K562 (cell line): Measurements from ENCODE around the gene GRIA1. TPM values are rescaled to one million over a fixed set of nuclear protein-coding genes. Genes with fewer than 3 reads are reported as not detected.
"Not testable (repeated sequence)": the region's sequence is repeated elsewhere in the genome, so short reads cannot be mapped to it uniquely, and the experiment has no call there.

ENCODE experiments used
- ATAC-seq: fragments of 200-7000 bp; cut with Tn5 transposase; 3 replicates; pipeline ENCODE4 v1.9.1; 2020; ENCODE audit warnings: moderate library complexity
- BruUV-seq: library from RNA; stranded (reverse); fragments of 400-500 nt; replicated peaks from 2 replicates; lab custom pipeline; 2021; lab: Mats Ljungman, UMichigan
- CTCF ChIA-PET: fragments of 300-600 bp; formaldehyde crosslinking; extraction: SDS; loops from one replicate; lab custom pipeline; 2021; ENCODE audit warnings: low intra/inter-chr PET ratio; lab: Yijun Ruan, JAX
- POLR2A ChIA-PET: fragments of 300-600, 350-650 bp; sonication (Branson Sonifier 250); formaldehyde crosslinking; extraction: SDS; loops from one replicate; lab custom pipeline; 2021; ENCODE audit warnings: antibody characterized with exemption, inconsistent platforms; lab: Yijun Ruan, JAX
- DNase-seq, 4 experiments: peaks; one replicate each; pipeline versions ENCODE4 v3.0.0 to v3.0.0-alpha.2; 2011 to 2018; ENCODE audit warnings: low spot score in 3 of 4, mixed read lengths in 3 of 4; ENCODE audit errors: extremely low read depth in 1 of 4
- FAIRE-seq: peaks from 2 replicates; lab custom pipeline; 2011; peaks lifted over from hg19 to GRCh38; lab: Jason Lieb, UNC
- H2AFZ ChIP-seq: 2 replicates; pipeline ENCODE4 v1.6.0; 2011; ENCODE audit warnings: low read depth, low read length, control low read depth, inconsistent platforms
- H3K27ac ChIP-seq: fragments of 200-600 bp; 3 replicates; pipeline ENCODE4 v1.8.0; 2011; ENCODE audit warnings: low read depth, mild to moderate bottlenecking, control low read depth, inconsistent platforms, low read length, moderate library complexity, mixed read lengths; ENCODE audit errors: extremely low read depth
- H3K27me3 ChIP-seq, 2 experiments: fragments of 300-600 bp in 1 of 2; 2 replicates in 1 of 2; 3 replicates in 1 of 2; pipeline versions ENCODE4 v1.6.0 to v1.8.0; 2011; ENCODE audit warnings: inconsistent platforms in 2 of 2, low read length in 2 of 2, mild to moderate bottlenecking in 1 of 2, mixed read lengths in 1 of 2, moderate library complexity in 1 of 2; ENCODE audit not compliant: control insufficient read depth in 2 of 2, insufficient read depth in 2 of 2
- H3K36me3 ChIP-seq: fragments of 300-600 bp; 3 replicates; pipeline ENCODE4 v1.8.0; 2011; ENCODE audit warnings: mild to moderate bottlenecking, low read length, inconsistent platforms; ENCODE audit not compliant: control insufficient read depth, insufficient read depth
- H3K4me1 ChIP-seq, 2 experiments: fragments of 200-600 bp in 1 of 2; replicated peaks in 1 of 2; 2 replicates in 1 of 2; 3 replicates in 1 of 2; pipeline versions ENCODE4 v1.5.1 to v1.8.0; 2011; ENCODE audit warnings: inconsistent platforms in 2 of 2, low read length in 2 of 2, mild to moderate bottlenecking in 1 of 2, mixed read lengths in 1 of 2, moderate library complexity in 1 of 2; ENCODE audit not compliant: control insufficient read depth in 2 of 2, insufficient read depth in 2 of 2
- H3K4me2 ChIP-seq: 2 replicates; pipeline ENCODE4 v1.6.1; 2011; ENCODE audit warnings: low read length, control low read depth, inconsistent platforms, mixed read lengths; ENCODE audit not compliant: insufficient read depth
- H3K4me3 ChIP-seq: fragments of 200-600 bp; sonication (generic), shearing (Covaris generic); 2 replicates; pipeline ENCODE4 v1.5.1; 2016; ENCODE audit warnings: control low read depth, inconsistent platforms
- H3K79me2 ChIP-seq: fragments of 200-600 bp; 3 replicates; pipeline ENCODE4 v1.8.0; 2011; ENCODE audit warnings: low read length, inconsistent platforms; ENCODE audit not compliant: control insufficient read depth, insufficient read depth
- H3K9ac ChIP-seq, 2 experiments: 2 replicates each; pipeline versions ENCODE4 v1.6.0 to v1.6.1; 2011; ENCODE audit warnings: low read depth in 2 of 2, low read length in 2 of 2, control low read depth in 1 of 2, inconsistent platforms in 1 of 2, mild to moderate bottlenecking in 1 of 2, mixed read lengths in 1 of 2; ENCODE audit not compliant: insufficient read depth in 1 of 2
- H3K9me1 ChIP-seq: one replicate; pipeline ENCODE4 v1.6.0; 2011; ENCODE audit warnings: inconsistent platforms, mild to moderate bottlenecking, low read length, moderate library complexity; ENCODE audit not compliant: control insufficient read depth, insufficient read depth
- H3K9me3 ChIP-seq: replicated peaks from 2 replicates; pipeline ENCODE4 v1.5.1; 2011; ENCODE audit warnings: low read depth, low read length, inconsistent platforms; ENCODE audit not compliant: control insufficient read depth, insufficient read depth
- H4K20me1 ChIP-seq: replicated peaks from 2 replicates; pipeline ENCODE4 v1.6.1; 2011; ENCODE audit warnings: low read length, inconsistent platforms, mixed read lengths; ENCODE audit not compliant: control insufficient read depth, insufficient read depth
- CEBPB ChIP-seq: fragments of 450-650 bp; IDR thresholded peaks from 2 replicates; pipeline ENCODE4 v1.6.1; 2016; ENCODE audit warnings: missing genetic modification characterization, missing compliant biosample characterization
- CEBPG ChIP-seq, 3 experiments: fragments of 200-800 bp in 1 of 3; sonication (Bioruptor generic) in 1 of 3; sonication (generic) in 1 of 3; formaldehyde crosslinking in 1 of 3; IDR thresholded peaks in 2 of 3; conservative IDR thresholded peaks in 1 of 3; 2 replicates each; pipeline versions ENCODE4 v1.6.1 to v1.8.0; 2016 to 2022; ENCODE audit warnings: missing compliant biosample characterization in 2 of 3, missing genetic modification characterization in 2 of 3, mild to moderate bottlenecking in 1 of 3, missing genetic modification reagents in 1 of 3
- ZBTB17 ChIP-seq: fragments of 450-650 bp; formaldehyde crosslinking; IDR thresholded peaks from 2 replicates; pipeline ENCODE4 v1.4.0; 2020; ENCODE audit warnings: mild to moderate bottlenecking
- ZNF175 ChIP-seq: fragments of 200-800 bp; sonication (Bioruptor generic); IDR thresholded peaks from 2 replicates; pipeline ENCODE4 v1.6.1; 2016; ENCODE audit warnings: low read depth, mild to moderate bottlenecking, missing genetic modification characterization, missing compliant biosample characterization
- WGBS: fragments of 100-300 bp; shearing (Covaris generic); methylation state at CpG from one replicate; pipeline ENCODE4 v1.1.6; 2016; ENCODE audit warnings: low coverage, mixed read lengths; ENCODE audit not compliant: insufficient coverage; ENCODE audit errors: missing lambda C conversion rate; 5-methylcytosine and 5-hydroxymethylcytosine counted together
- in situ Hi-C: fragments of 300-500 bp; cut with MboI; formaldehyde crosslinking; loops from 4 replicates; pipeline ENCODE4 v1.15.0; 2018; ENCODE audit warnings: inconsistent platforms, mixed read lengths
- intact Hi-C: fragments of 100-400 bp; cut with micrococcal nuclease; formaldehyde crosslinking; loops from 2 replicates; pipeline ENCODE4 v1.14.2; 2022
- polyA plus RNA-seq, 8 experiments: library from polyadenylated mRNA; depleted of rRNA in 4 of 8; stranded (reverse) in 5 of 8; unstranded in 3 of 8; fragments of >200 nt; fragmentation: Nextera tagmentation in 2 of 8; fragmentation: Illumina TruSeq in 1 of 8; extraction: Ambion mirVana in 2 of 8; extraction: Trizol in 1 of 8; gene quantifications; 2 replicates each; pipeline versions ENCODE4 v1.2.1 to v1.2.3, GENCODE V29; 2011 to 2014; ENCODE audit warnings: inconsistent platforms in 1 of 8, missing spikeins in 1 of 8
- total RNA-seq, 7 experiments: library from RNA; depleted of rRNA in 6 of 7; stranded (reverse); fragments of >200 nt in 6 of 7; fragmentation: Illumina TruSeq in 2 of 7; extraction: Trizol in 2 of 7; gene quantifications; 2 replicates each; pipeline versions ENCODE4 v1.2.1 to v1.2.3, GENCODE V29; 2011 to 2021; ENCODE audit warnings: low replicate concordance in 1 of 7
- TF ChIP-seq, protein P1 (sequence below), 2 experiments: fragments of 450-650 bp in 1 of 2; sonication (generic) in 1 of 2; formaldehyde crosslinking in 1 of 2; IDR thresholded peaks in 1 of 2; conservative IDR thresholded peaks in 1 of 2; 2 replicates each; pipeline versions ENCODE4 v1.6.1 to v1.8.1; 2016 to 2023; ENCODE audit warnings: mild to moderate bottlenecking in 2 of 2, moderate library complexity in 2 of 2, inconsistent platforms in 1 of 2, missing genetic modification reagents in 1 of 2

Gene GRIA1
- total and polyA plus RNA-seq, 9 of the 15 experiments (the other 6 are each of a cell fraction or from before 2014, with no cell fraction given): not detected

DNA sequence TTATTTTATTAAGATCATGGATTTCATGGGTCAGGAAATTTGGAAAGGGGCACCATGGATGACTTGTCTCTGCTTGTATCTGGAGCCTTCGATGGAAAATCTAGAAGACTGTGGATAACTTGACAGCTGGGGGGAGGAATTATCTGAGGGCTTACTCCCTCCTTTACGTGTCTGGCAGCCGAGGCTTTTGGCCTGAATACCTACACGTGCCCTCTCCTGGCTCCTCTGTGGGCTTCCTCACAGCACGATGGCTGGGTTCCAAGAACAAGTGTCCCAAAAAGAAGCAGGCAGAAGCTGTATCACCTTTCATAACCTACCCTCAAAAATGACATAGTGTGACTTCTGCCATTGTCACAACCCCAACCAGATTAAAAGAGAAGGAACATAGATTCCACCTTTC is 228.9 kb downstream of the GRIA1 start:
- POLR2A ChIA-PET: interaction anchor here (1.2 kb wide), 1 partner anchor 174 kb away, joined by 3 read pairs; no protein-coding TSS in a partner anchor
- intact Hi-C loops: loop anchor here (10.0 kb wide), 1 partner anchor 225 kb away; the partner anchor contains the start of gene GRIA1
- ATAC-seq (no peak), DNase-seq (no peak), FAIRE-seq (no peak)
- no peaks in the 10 kb centered on the region for H3K79me2 ChIP-seq
- H3K36me3 ChIP-seq: no peaks in the 10 kb centered on the region
- H2AFZ ChIP-seq: no peak overlapping the region
- no peaks in the 10 kb centered on the region; the same call in 1 of the 2 replicates for H3K9me3 ChIP-seq
- H3K4me3 ChIP-seq: no peak overlapping the region
- H3K27ac ChIP-seq: no peak overlapping the region
- H3K4me1 ChIP-seq: no peaks in the 10 kb centered on the region
- WGBS: 2% methylated on average over 5 of the region's 5 CpGs
- H3K9ac ChIP-seq: no peak overlapping the region
- H3K9me1 ChIP-seq: no peaks in the 10 kb centered on the region
- no peak overlapping the region for H3K4me2 ChIP-seq
- TF ChIP-seq ZBTB17 (CRISPR knock-in tag) (no peak), ZNF175 (CRISPR knock-in tag) (no peak)
- H4K20me1 ChIP-seq: no peaks in the 10 kb centered on the region
- CTCF ChIA-PET: no interaction called here
- in situ Hi-C loops: no loop called here
- no TSS peak for BruUV-seq
- H3K27me3 ChIP-seq: peaks cover 0 to 2% of the 10 kb centered on the region in 2 experiments; a peak in 2 of 5 replicates

DNA sequence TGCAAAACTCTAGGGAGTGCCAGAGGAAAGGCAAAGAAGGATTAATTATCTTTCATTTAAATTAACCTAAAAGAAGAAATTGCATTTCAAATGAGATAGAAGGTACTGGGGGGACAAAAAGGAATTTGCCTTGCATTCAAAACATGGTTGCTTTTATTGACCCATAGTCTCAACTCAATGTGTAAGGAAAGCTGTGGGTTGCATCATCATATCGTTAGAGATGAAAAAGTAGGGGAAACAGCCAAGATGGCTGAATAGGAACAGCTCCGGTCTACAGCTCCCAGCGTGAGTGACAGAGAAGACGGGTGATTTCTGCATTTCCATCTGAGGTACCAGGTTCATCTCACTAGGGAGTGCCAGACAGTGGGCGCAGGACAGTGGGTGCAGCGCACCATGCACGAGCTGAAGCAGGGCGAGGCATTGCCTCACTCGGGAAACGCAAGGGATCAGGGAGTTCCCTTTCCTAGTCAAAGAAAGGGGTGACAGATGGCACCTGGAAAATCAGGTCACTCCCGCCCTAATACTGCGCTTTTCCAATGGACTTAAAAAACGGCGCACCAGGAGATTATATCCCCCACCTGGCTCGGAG is 232.6 kb downstream of the GRIA1 start:
- ATAC-seq; BruUV-seq; H4K20me1 ChIP-seq; H3K4me3 ChIP-seq; H3K27me3 ChIP-seq; H3K9ac ChIP-seq; FAIRE-seq; intact Hi-C loops; H3K4me1 ChIP-seq; H2AFZ ChIP-seq; H3K9me1 ChIP-seq; in situ Hi-C loops; H3K79me2 ChIP-seq; POLR2A ChIA-PET; H3K36me3 ChIP-seq; DNase-seq; H3K27ac ChIP-seq; CTCF ChIA-PET; H3K9me3 ChIP-seq; H3K4me2 ChIP-seq; TF ChIP-seq CEBPG (CRISPR knock-in tag; IDR thresholded peaks at IDR 0.05): not testable (repeated sequence)
- TF ChIP-seq, protein P1, sequence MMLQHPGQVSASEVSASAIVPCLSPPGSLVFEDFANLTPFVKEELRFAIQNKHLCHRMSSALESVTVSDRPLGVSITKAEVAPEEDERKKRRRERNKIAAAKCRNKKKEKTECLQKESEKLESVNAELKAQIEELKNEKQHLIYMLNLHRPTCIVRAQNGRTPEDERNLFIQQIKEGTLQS (IDR thresholded peaks at IDR 0.05): peak; percentile 72
- TF ChIP-seq, protein P1 (CRISPR knock-in tag; conservative IDR thresholded peaks at IDR 0.05): not testable (repeated sequence)
- TF ChIP-seq CEBPG (tag; conservative IDR thresholded peaks at IDR 0.05 in 1 of 2, IDR thresholded peaks at IDR 0.05 in 1 of 2) (peak; percentile 41 to 60), CEBPB (tag) (peak; percentile 32; the same call in 1 of the 2 replicates)
- WGBS: 2% methylated on average over 6 of the region's 15 CpGs
